ENCODE data around the gene TMEM202. TPM values are rescaled to one million over a fixed set of nuclear protein-coding genes. Genes with fewer than 3 reads are reported as not detected.
"Not testable (repeated sequence)": the region's sequence is repeated elsewhere in the genome, so short reads cannot be mapped to it uniquely, and the experiment has no call there.

TMEM202 gene
- total RNA-seq, 2 experiments from 2014 or later: not detected

DNA sequence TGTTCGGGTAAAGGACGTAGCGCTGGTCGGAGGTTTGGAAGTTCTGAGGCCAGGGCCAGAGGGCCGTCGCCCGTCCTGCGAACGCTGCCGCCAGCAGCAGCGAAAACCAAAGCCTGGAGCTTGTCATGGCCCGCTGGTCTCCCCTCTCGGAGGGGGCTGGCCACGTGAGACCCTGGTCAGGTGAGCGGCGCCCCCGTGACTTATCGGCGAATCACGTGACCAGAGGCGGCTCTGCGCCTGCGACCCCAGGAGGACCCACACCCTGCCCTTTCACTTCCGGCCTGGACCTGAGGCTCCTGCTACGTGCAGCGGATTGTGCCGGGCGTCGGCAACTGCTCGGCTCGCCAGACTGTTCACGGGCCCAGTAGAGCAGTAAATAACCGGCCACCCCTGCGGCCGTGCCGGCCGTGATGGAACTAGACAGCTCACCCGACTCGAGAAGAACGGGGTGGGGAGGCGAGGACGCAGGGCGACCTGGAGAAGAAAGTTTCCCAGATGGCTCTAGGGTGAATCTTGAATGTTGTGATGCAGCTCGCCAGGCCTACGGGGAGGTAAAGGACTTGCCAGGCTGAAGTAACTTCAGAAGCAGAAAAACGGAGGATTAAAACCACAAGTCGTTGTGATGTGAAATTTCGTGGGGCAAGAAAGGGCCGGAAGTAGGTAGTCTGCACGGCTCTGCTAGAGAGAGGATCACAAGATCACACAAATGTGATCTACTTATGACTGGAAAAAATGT, 22.1 kb upstream of the TMEM202 start, which contains the start of gene HEXA:
Gene HEXA (minus strand): TSS at position 169 of the 736 bp plus-strand sequence. CDS start 42 bp downstream, at position 127.
- ChIA-PET CTCF (interaction anchor here (1.5 to 3.1 kb wide), 4 partner anchors 97 to 295 kb away, joined by 3 to 11 read pairs (median 4); partner anchors contain the start of gene ARIH1), POLR2A (interaction anchor here (0.6 to 3.6 kb wide), 21 partner anchors 9 to 1321 kb away, joined by 3 to 66 read pairs (median 4); partner anchors contain the start of genes ARIH1, BBS4, HIGD2B and PKM)
- H3K4me1 Mint-ChIP-seq (ENCODE audit: low read depth): peaks cover 57% of the 10 kb centered on the region
- Histone ChIP-seq H3K4me3 (ENCODE audit: low read length) (peak within 1 kb of the TSS; percentile 87), H3K27me3 (ENCODE audit: control insufficient read depth in 1 of 2, insufficient read depth in 2 of 2, low read length in 2 of 2) (no peaks in the 10 kb centered on the region), H3K4me1 (ENCODE audit: insufficient read depth, low read length) (peaks cover 28% of the 10 kb centered on the region), H3K27ac (ENCODE audit: low read depth in 1 of 2, low read length in 2 of 2) (peak within 1 kb of the TSS; percentile 76 to 86), H3K36me3 (ENCODE audit: insufficient read depth, low read length) (peaks cover 2% of the 10 kb centered on the region), H3K9me3 (ENCODE audit: control insufficient read depth in 1 of 2, insufficient read depth in 1 of 2, low read length in 2 of 2) (no peaks in the 10 kb centered on the region)
- H3K27me3 Mint-ChIP-seq: peaks cover 9% of the 10 kb centered on the region
- no peaks in the 10 kb centered on the region for H3K9me3 Mint-ChIP-seq
- peak; percentile 68 for ATAC-seq (ENCODE audit: poor library complexity)
- DNase-seq: peak; percentile 89 to 97 (median 94)
- no peak for TF ChIP-seq CTCF (IDR thresholded peaks at IDR 0.05)
- H3K36me3 Mint-ChIP-seq (ENCODE audit: low read depth): peaks cover 32% of the 10 kb centered on the region
- H3K27ac Mint-ChIP-seq: peak within 1 kb of the TSS; percentile 96
- peak within 1 kb of the TSS; percentile 94 for H3K4me3 Mint-ChIP-seq
- intact Hi-C loops (cut with DNase I, micrococcal nuclease): loop anchor here (2.0 to 10.0 kb wide), 8 partner anchors 59 to 1259 kb away; partner anchors contain the start of genes ARIH1 (in 2 of the 2), PARP6 (in 2 of the 2) and NPTN (in 1 of the 2)

GRCh38 chr15:72377331-72377730, 20.8 kb upstream of the TMEM202 start:
- Histone ChIP-seq H3K9me3 (ENCODE audit: control insufficient read depth in 1 of 2, insufficient read depth in 1 of 2, low read length in 2 of 2) (no peaks in the 10 kb centered on the region), H3K27ac (ENCODE audit: low read depth in 1 of 2, low read length in 2 of 2) (peak overlapping the region in 1 of 2 donors; percentile 76), H3K4me1 (ENCODE audit: insufficient read depth, low read length) (peaks cover 24% of the 10 kb centered on the region), H3K4me3 (ENCODE audit: low read length) (no peak overlapping the region), H3K27me3 (ENCODE audit: control insufficient read depth in 1 of 2, insufficient read depth in 2 of 2, low read length in 2 of 2) (no peaks in the 10 kb centered on the region), H3K36me3 (ENCODE audit: insufficient read depth, low read length) (no peaks in the 10 kb centered on the region)
- H3K27me3 Mint-ChIP-seq: peaks cover 9% of the 10 kb centered on the region
- DNase-seq: no peak
- ChIA-PET CTCF (interaction anchor here (1.5 kb wide), 1 partner anchor 156 kb away, joined by 3 read pairs; no protein-coding TSS in a partner anchor), POLR2A (interaction anchor here (2.1 to 3.6 kb wide), 3 partner anchors 28 to 146 kb away, joined by 5 to 66 read pairs (median 19); partner anchors contain the start of genes ARIH1 and PKM)
- H3K9me3 Mint-ChIP-seq: no peaks in the 10 kb centered on the region
- peaks cover 29% of the 10 kb centered on the region for H3K36me3 Mint-ChIP-seq (ENCODE audit: low read depth)
- no peak for ATAC-seq (ENCODE audit: poor library complexity)
- H3K4me3 Mint-ChIP-seq: peak overlapping the region; percentile 2
- TF ChIP-seq CTCF (IDR thresholded peaks at IDR 0.05): no peak
- H3K27ac Mint-ChIP-seq: peak overlapping the region; percentile 96
- peaks cover 55% of the 10 kb centered on the region for H3K4me1 Mint-ChIP-seq (ENCODE audit: low read depth)
- intact Hi-C loops (cut with DNase I, micrococcal nuclease): loop anchor here (2.0 to 10.0 kb wide), 8 partner anchors 60 to 1257 kb away; partner anchors contain the start of genes ARIH1 (in 2 of the 2), PARP6 (in 2 of the 2) and NPTN (in 1 of the 2)

DNA sequence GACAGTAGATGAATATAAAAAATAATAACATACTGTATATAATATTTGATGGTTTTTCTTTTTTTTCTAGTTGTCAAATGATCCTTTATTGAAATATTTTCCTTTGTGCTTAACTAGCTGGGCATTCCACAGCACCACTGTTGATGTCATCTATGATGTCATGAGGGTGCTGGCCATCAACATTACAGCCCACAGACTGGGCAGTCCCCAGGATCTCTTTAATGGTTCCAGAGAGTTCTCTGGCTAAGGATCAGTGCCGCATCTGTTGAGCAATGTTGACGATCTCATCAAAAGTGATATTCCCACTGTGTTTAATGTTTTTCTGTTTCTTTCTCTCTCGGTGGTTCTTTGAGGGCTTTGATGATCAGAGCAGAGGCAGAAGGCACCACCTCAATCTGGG, 19.0 kb upstream of the TMEM202 start:
- H3K4me3 ChIP-seq (ENCODE audit: low read length); POLR2A ChIA-PET; H3K27me3 Mint-ChIP-seq; DNase-seq; ATAC-seq (ENCODE audit: poor library complexity); H3K27me3 ChIP-seq (ENCODE audit: control insufficient read depth in 1 of 2, insufficient read depth in 2 of 2, low read length in 2 of 2); H3K36me3 ChIP-seq (ENCODE audit: insufficient read depth, low read length); H3K27ac ChIP-seq (ENCODE audit: low read depth in 1 of 2, low read length in 2 of 2); H3K9me3 Mint-ChIP-seq; H3K4me3 Mint-ChIP-seq; H3K9me3 ChIP-seq (ENCODE audit: control insufficient read depth in 1 of 2, insufficient read depth in 1 of 2, low read length in 2 of 2): not testable (repeated sequence)
- Mint-ChIP-seq H3K4me1 (ENCODE audit: low read depth) (peaks cover 38% of the 10 kb centered on the region), H3K36me3 (ENCODE audit: low read depth) (peaks cover 22% of the 10 kb centered on the region), H3K27ac (peak overlapping the region; percentile 39)
- H3K4me1 ChIP-seq (ENCODE audit: insufficient read depth, low read length): peaks cover 20% of the 10 kb centered on the region
- intact Hi-C loops (cut with DNase I, micrococcal nuclease): loop anchor here (5.0 to 10.0 kb wide), 7 partner anchors 62 to 1256 kb away; partner anchors contain the start of genes PARP6 (in 2 of the 2) and NPTN (in 1 of the 2)
- CTCF ChIA-PET: interaction anchor here (0.5 kb wide), 1 partner anchor 79 kb away, joined by 4 read pairs; no protein-coding TSS in a partner anchor

Data from CD4-positive, alpha-beta T cell (primary cell).